ENCODE measurements around the gene TMEM114.

TMEM114 gene

DNA sequence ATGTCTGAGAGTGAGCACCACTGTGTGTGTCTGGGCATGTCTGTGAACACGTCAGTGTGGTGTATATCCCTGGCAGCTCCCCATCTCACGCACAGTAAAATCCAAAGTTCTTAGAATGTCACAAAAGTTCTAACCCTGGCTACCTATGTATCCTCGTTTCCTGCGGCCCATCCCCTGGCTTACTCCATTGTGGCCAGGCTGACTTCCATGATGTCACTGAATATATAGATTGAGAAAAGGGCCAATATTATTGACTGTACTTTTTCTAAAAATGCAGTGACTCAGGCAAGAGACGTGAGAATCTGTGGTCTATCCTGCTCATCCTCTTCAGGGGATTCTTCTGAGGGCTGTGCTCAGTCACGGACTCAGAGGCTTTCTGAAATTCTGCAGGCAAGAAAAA lies 30.2 kb upstream of the TMEM114 start:
- no peak for TF ChIP-seq HDGF (IDR thresholded peaks at IDR 0.05; ENCODE audit: borderline replicate concordance)
- TF ChIP-seq LEF1 (IDR thresholded peaks at IDR 0.05; ENCODE audit: borderline replicate concordance): no peak
- TF ChIP-seq BHLHE40 (IDR thresholded peaks at IDR 0.05; ENCODE audit: borderline replicate concordance): no peak
- no peak for TF ChIP-seq SP1 (IDR thresholded peaks at IDR 0.05)
- no peak for TF ChIP-seq ELF4 (IDR thresholded peaks at IDR 0.05)
- no peak for TF ChIP-seq L3MBTL2 (conservative IDR thresholded peaks at IDR 0.05)
- no peak for TF ChIP-seq SUZ12 (IDR thresholded peaks at IDR 0.05)
- no peak for TF ChIP-seq ARNT (IDR thresholded peaks at IDR 0.05)
- no peak for TF ChIP-seq CTBP1 (IDR thresholded peaks at IDR 0.05; ENCODE audit: borderline replicate concordance)
- TF ChIP-seq, protein P1, sequence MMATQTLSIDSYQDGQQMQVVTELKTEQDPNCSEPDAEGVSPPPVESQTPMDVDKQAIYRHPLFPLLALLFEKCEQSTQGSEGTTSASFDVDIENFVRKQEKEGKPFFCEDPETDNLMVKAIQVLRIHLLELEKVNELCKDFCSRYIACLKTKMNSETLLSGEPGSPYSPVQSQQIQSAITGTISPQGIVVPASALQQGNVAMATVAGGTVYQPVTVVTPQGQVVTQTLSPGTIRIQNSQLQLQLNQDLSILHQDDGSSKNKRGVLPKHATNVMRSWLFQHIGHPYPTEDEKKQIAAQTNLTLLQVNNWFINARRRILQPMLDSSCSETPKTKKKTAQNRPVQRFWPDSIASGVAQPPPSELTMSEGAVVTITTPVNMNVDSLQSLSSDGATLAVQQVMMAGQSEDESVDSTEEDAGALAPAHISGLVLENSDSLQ (IDR thresholded peaks at IDR 0.05): no peak
- TF ChIP-seq TARDBP (IDR thresholded peaks at IDR 0.05): no peak
- TF ChIP-seq FOXM1 (IDR thresholded peaks at IDR 0.05; ENCODE audit: borderline replicate concordance): no peak
- TF ChIP-seq ZNF384 (IDR thresholded peaks at IDR 0.05): no peak
- TF ChIP-seq FOXK2 (IDR thresholded peaks at IDR 0.05): no peak
- no peak for TF ChIP-seq FOXA1 (IDR thresholded peaks at IDR 0.05)
- no peak for TF ChIP-seq NFRKB (IDR thresholded peaks at IDR 0.05)
- CTCF ChIA-PET: no interaction called here
- DNase-seq (ENCODE audit: extremely low spot score): no peak
- POLR2A ChIA-PET: no interaction called here

DNA sequence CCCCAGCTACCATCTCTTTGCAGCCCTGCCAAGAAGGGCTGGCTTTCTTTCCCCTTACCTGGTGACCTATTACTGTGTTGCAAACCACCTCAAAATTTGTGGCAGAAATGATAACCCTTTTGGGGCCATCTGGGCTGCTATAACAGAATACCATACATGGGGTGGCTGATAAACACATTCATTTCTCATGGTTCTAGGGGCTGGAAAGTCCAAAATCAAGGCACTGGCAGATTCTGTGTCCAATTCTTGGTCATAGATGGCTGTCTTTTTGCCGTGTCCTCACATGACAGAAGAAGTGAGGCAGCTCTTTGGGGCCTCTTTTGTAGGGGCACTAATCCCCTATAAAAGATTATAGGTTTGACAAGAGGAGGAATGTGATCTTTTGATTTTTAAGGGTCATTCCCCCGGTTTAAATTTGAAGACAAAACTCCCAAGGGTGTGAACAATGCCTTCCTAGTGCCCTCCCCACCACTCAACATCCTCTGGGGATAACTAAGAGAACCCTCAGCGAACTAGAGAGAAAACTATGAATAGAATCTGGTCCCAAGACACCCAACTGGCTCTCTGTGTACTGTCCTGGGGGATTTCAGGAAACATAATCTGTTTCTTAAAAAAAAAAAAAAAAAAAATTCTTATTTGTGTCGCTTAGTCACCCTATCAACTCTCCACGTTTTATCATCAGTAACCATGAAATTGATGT lies 29.5 kb upstream of the TMEM114 start:
- no peak for DNase-seq (ENCODE audit: extremely low spot score)
- POLR2A ChIA-PET: no interaction called here
- no peak for TF ChIP-seq LEF1 (IDR thresholded peaks at IDR 0.05; ENCODE audit: borderline replicate concordance)
- no peak for TF ChIP-seq NFRKB (IDR thresholded peaks at IDR 0.05)
- TF ChIP-seq HDGF (IDR thresholded peaks at IDR 0.05; ENCODE audit: borderline replicate concordance): no peak
- no peak for TF ChIP-seq SUZ12 (IDR thresholded peaks at IDR 0.05)
- TF ChIP-seq FOXM1 (IDR thresholded peaks at IDR 0.05; ENCODE audit: borderline replicate concordance): no peak
- TF ChIP-seq FOXK2 (IDR thresholded peaks at IDR 0.05): no peak
- TF ChIP-seq BHLHE40 (IDR thresholded peaks at IDR 0.05; ENCODE audit: borderline replicate concordance): no peak
- no peak for TF ChIP-seq CTBP1 (IDR thresholded peaks at IDR 0.05; ENCODE audit: borderline replicate concordance)
- TF ChIP-seq, protein P1 (IDR thresholded peaks at IDR 0.05): no peak
- TF ChIP-seq ELF4 (IDR thresholded peaks at IDR 0.05): no peak
- TF ChIP-seq SP1 (IDR thresholded peaks at IDR 0.05): no peak
- TF ChIP-seq TARDBP (IDR thresholded peaks at IDR 0.05): no peak
- TF ChIP-seq ARNT (IDR thresholded peaks at IDR 0.05): no peak
- CTCF ChIA-PET: interaction anchor here (1.3 kb wide), 1 partner anchor 16 kb away, joined by 7 read pairs; no protein-coding TSS in a partner anchor

DNA sequence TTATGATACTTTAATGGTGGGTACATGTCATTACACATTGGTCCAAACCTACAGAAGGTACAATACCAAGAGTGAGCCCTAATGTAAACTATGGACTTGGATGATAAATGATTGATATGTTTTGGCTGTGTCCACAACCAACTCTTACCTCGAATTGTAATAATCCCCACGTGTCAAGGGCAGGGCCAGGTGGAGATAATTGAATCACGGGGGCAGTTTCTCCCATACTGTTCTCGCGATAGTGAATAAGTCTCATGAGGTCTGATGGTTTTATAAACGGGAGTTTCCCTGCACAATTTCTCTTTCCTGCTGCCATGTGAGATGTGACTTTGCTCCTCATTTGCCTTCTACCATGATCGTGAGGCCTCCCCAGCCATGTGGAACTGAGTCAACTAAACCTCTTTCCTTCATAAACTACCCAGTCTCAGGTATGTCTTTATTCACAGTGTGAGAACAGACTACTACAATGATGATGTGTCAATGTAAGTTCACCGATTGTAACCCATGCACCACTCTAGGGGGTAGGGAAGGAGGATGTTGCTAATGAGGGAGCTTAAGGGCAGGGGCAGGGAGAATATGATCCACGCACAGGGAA lies 24.2 kb upstream of the TMEM114 start:
- DNase-seq (ENCODE audit: extremely low spot score): no peak
- ChIA-PET POLR2A (no interaction called here), CTCF (no interaction called here)
- TF ChIP-seq ARNT (IDR thresholded peaks at IDR 0.05) (no peak), TARDBP (IDR thresholded peaks at IDR 0.05) (no peak), HDGF (IDR thresholded peaks at IDR 0.05; ENCODE audit: borderline replicate concordance) (no peak), L3MBTL2 (conservative IDR thresholded peaks at IDR 0.05) (no peak), CTBP1 (IDR thresholded peaks at IDR 0.05; ENCODE audit: borderline replicate concordance) (no peak), NFRKB (IDR thresholded peaks at IDR 0.05) (no peak), ZNF384 (IDR thresholded peaks at IDR 0.05) (no peak), ELF4 (IDR thresholded peaks at IDR 0.05) (no peak), FOXA1 (IDR thresholded peaks at IDR 0.05) (no peak), SP1 (IDR thresholded peaks at IDR 0.05) (no peak), FOXM1 (IDR thresholded peaks at IDR 0.05; ENCODE audit: borderline replicate concordance) (no peak), LEF1 (IDR thresholded peaks at IDR 0.05; ENCODE audit: borderline replicate concordance) (no peak)
- TF ChIP-seq, protein P1 (IDR thresholded peaks at IDR 0.05): no peak

DNA sequence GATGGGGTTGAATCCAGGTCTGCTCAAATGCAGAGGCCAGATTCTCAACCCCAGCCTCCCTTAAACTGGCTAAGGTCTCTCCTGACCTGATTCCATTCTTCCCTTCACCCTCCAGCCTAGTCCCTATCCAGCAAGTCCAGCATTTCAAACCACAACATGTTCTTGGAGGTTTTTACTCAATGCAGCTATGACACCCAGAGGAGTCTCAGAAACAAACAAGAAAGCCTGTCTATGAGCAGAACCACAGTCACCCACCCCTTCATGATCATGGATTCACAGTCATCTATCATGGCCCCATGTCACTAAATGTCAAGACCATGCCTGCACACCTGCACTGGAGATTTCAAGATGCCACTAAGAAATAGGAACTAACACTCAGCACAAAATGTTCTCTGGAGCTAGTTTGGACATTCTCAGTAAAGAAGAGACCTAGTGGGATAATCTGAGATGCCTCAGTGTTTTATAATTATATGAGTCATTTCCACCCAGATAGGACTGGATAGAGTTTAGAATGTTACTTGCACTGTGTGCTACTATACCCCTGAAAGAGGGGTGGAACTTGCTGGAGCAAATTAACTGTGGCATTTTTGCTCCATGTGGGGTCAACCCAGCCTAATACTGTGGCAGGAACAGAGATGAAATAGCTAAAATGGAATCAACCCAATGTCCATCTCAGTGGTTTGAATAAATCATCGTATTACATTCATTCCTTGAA lies 21.7 kb upstream of the TMEM114 start:
- DNase-seq (ENCODE audit: extremely low spot score): no peak
- POLR2A ChIA-PET: no interaction called here
- CTCF ChIA-PET: no interaction called here
- TF ChIP-seq, protein P1 (IDR thresholded peaks at IDR 0.05): no peak
- TF ChIP-seq LEF1 (IDR thresholded peaks at IDR 0.05; ENCODE audit: borderline replicate concordance) (no peak), CTBP1 (IDR thresholded peaks at IDR 0.05; ENCODE audit: borderline replicate concordance) (no peak), HDGF (IDR thresholded peaks at IDR 0.05; ENCODE audit: borderline replicate concordance) (no peak), SP1 (IDR thresholded peaks at IDR 0.05) (no peak), SUZ12 (IDR thresholded peaks at IDR 0.05) (no peak), FOXK2 (IDR thresholded peaks at IDR 0.05) (no peak), L3MBTL2 (conservative IDR thresholded peaks at IDR 0.05) (no peak), NFRKB (IDR thresholded peaks at IDR 0.05) (no peak), BHLHE40 (IDR thresholded peaks at IDR 0.05; ENCODE audit: borderline replicate concordance) (no peak)

DNA sequence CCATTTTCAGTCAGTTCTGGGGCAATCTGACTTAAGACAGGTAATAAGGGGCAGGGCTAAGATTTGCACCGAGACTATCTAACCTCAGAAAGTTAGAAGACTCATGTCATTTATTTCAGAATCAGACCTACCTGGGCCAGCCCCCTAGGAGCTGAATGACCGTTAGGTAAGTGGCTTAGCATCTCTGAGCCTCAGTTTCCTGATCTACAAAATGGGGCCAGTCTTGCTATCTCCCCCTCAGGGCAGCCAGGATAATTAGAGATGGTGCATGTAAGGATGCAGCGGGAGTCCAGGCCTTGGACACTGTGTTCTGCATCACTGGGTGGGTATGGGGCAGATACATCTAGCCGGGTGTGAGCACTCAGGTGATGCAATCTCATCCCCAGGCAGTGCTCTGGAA lies 20.8 kb upstream of the TMEM114 start:
- TF ChIP-seq SUZ12 (IDR thresholded peaks at IDR 0.05): no peak
- no peak for TF ChIP-seq SP1 (IDR thresholded peaks at IDR 0.05)
- TF ChIP-seq, protein P1 (IDR thresholded peaks at IDR 0.05): no peak
- TF ChIP-seq ARNT (IDR thresholded peaks at IDR 0.05): no peak
- TF ChIP-seq FOXK2 (IDR thresholded peaks at IDR 0.05): no peak
- TF ChIP-seq NFRKB (IDR thresholded peaks at IDR 0.05): no peak
- TF ChIP-seq LEF1 (IDR thresholded peaks at IDR 0.05; ENCODE audit: borderline replicate concordance): no peak
- no peak for TF ChIP-seq L3MBTL2 (conservative IDR thresholded peaks at IDR 0.05)
- no peak for TF ChIP-seq ZNF384 (IDR thresholded peaks at IDR 0.05)
- TF ChIP-seq HDGF (IDR thresholded peaks at IDR 0.05; ENCODE audit: borderline replicate concordance): no peak
- TF ChIP-seq BHLHE40 (IDR thresholded peaks at IDR 0.05; ENCODE audit: borderline replicate concordance): no peak
- no peak for TF ChIP-seq TARDBP (IDR thresholded peaks at IDR 0.05)
- no peak for TF ChIP-seq FOXA1 (IDR thresholded peaks at IDR 0.05)
- TF ChIP-seq FOXM1 (IDR thresholded peaks at IDR 0.05; ENCODE audit: borderline replicate concordance): no peak
- no peak for TF ChIP-seq ELF4 (IDR thresholded peaks at IDR 0.05)
- no peak for TF ChIP-seq CTBP1 (IDR thresholded peaks at IDR 0.05; ENCODE audit: borderline replicate concordance)
- ChIA-PET CTCF (no interaction called here), POLR2A (no interaction called here)
- DNase-seq (ENCODE audit: extremely low spot score): no peak

Measured in HEK293T (cell line).